Esophagus muscularis mucosa (tissue), 4 donors: ENCODE results near the gene SMARCAD1. TPM values are rescaled to one million over a fixed set of nuclear protein-coding genes. Genes with fewer than 3 reads are reported as not detected.

Experiments
- DNase-seq: peaks from one replicate; pipeline ENCODE4 v3.0.0-alpha.2; 2017; ENCODE audit errors: extremely low spot score
- H3K27ac ChIP-seq, 4 donors: fragments of 200-600 bp; sonication (generic); replicated peaks in 1 of 4; 1 replicate in 3 of 4; 2 replicates in 1 of 4; pipeline ENCODE4 v1.5.1; 2016 to 2019; ENCODE audit warnings: mild to moderate bottlenecking in 1 of 4
- H3K27me3 ChIP-seq, 4 donors: fragments of 200-600 bp; sonication (generic); one replicate each; pipeline versions ENCODE4 v1.5.1 to v1.6.0; 2016 to 2019
- H3K36me3 ChIP-seq, 4 donors: fragments of 200-600 bp; sonication (generic); one replicate each; pipeline ENCODE4 v1.5.1; 2016 to 2019
- H3K4me1 ChIP-seq, 4 donors: fragments of 200-600 bp; sonication (generic); one replicate each; pipeline ENCODE4 v1.5.1; 2016 to 2019
- H3K4me3 ChIP-seq, 4 donors: fragments of 200-600 bp; sonication (generic); 1 replicate in 2 of 4; 2 replicates in 2 of 4; pipeline ENCODE4 v1.5.1; 2016 to 2019; ENCODE audit warnings: mild to moderate bottlenecking in 4 of 4, moderate library complexity in 1 of 4
- H3K9me3 ChIP-seq, 4 donors: fragments of 200-600 bp; sonication (generic); 1 replicate in 3 of 4; 2 replicates in 1 of 4; pipeline ENCODE4 v1.5.1; 2016 to 2019
- EP300 ChIP-seq: sonication (generic); formaldehyde crosslinking; IDR thresholded peaks from one replicate; pipeline ENCODE4 v1.6.1; 2017; ENCODE audit warnings: antibody characterized with exemption
- POLR2A ChIP-seq: fragments of 450-650 bp; IDR thresholded peaks from one replicate; pipeline ENCODE4 v1.6.1; 2017; ENCODE audit warnings: antibody characterized with exemption, moderate library complexity, mild to moderate bottlenecking, low read depth
- POLR2AphosphoS5 ChIP-seq, 2 donors: sonication (generic); formaldehyde crosslinking; IDR thresholded peaks; one replicate each; pipeline ENCODE4 v1.6.1; 2017; ENCODE audit warnings: antibody characterized with exemption in 2 of 2
- WGBS: methylation state at CpG from one replicate; pipeline ENCODE4 v1.1.5; 2018; 5-methylcytosine and 5-hydroxymethylcytosine counted together
- intact Hi-C: fragments of 100-400 bp; cut with DNase I; formaldehyde crosslinking; loops from one replicate; pipeline ENCODE4 v1.15.1; 2023
- total RNA-seq, 4 donors: library from RNA; depleted of rRNA; stranded (reverse); fragments of >200 nt; gene quantifications; one replicate each; pipeline versions ENCODE4 v1.1.0 to v1.2.1, GENCODE V29; 2016
- TF ChIP-seq, protein P1 (sequence below), 3 experiments: fragments of 200-600 bp in 2 of 3; fragments of 450-650 bp in 1 of 3; sonication (generic) in 2 of 3; IDR thresholded peaks; one replicate each; pipeline ENCODE4 v1.5.1; 2017 to 2019; ENCODE audit warnings: antibody characterized with exemption in 3 of 3, mild to moderate bottlenecking in 2 of 3, moderate library complexity in 1 of 3

Gene SMARCAD1
- total RNA-seq, 4 donors from 2014 or later: 12.3 to 19.1 (median 14.5) TPM

DNA sequence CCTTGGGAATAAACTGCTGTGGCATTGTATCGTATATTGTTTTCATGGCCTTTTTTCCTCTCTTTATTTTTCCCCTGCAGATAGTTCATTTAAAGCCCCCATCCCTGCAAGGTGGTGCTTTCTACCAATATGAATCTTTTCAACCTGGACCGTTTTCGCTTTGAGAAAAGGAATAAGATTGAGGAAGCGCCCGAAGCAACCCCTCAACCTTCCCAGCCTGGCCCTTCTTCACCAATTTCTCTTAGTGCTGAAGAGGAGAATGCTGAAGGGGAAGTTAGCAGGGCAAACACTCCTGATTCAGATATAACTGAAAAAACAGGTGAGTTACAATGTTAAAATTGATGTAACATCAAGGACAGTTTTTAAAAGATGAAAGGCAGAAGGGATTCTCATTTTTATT, 601 bp downstream of the SMARCAD1 start:
- Histone ChIP-seq H3K9me3 (no peaks in the 10 kb centered on the region), H3K36me3 (peaks cover 11 to 37% (median 20%) of the 10 kb centered on the region in 4 donors), H3K27ac (peak overlapping the region; percentile 82 to 95 (median 86)), H3K4me3 (peak overlapping the region; percentile 65 to 92 (median 68)), H3K27me3 (no peaks in the 10 kb centered on the region), H3K4me1 (peaks cover 15 to 37% (median 33%) of the 10 kb centered on the region in 4 donors)
- WGBS: 14% methylated on average over 5 of the region's 5 CpGs
- no peak for DNase-seq
- intact Hi-C loops: no loop called here
- TF ChIP-seq POLR2A (no peak), POLR2AphosphoS5 (IDR thresholded peaks at IDR 0.05) (no peak), EP300 (no peak)
- TF ChIP-seq, protein P1, sequence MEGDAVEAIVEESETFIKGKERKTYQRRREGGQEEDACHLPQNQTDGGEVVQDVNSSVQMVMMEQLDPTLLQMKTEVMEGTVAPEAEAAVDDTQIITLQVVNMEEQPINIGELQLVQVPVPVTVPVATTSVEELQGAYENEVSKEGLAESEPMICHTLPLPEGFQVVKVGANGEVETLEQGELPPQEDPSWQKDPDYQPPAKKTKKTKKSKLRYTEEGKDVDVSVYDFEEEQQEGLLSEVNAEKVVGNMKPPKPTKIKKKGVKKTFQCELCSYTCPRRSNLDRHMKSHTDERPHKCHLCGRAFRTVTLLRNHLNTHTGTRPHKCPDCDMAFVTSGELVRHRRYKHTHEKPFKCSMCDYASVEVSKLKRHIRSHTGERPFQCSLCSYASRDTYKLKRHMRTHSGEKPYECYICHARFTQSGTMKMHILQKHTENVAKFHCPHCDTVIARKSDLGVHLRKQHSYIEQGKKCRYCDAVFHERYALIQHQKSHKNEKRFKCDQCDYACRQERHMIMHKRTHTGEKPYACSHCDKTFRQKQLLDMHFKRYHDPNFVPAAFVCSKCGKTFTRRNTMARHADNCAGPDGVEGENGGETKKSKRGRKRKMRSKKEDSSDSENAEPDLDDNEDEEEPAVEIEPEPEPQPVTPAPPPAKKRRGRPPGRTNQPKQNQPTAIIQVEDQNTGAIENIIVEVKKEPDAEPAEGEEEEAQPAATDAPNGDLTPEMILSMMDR (IDR thresholded peaks at IDR 0.05): no peak

DNA sequence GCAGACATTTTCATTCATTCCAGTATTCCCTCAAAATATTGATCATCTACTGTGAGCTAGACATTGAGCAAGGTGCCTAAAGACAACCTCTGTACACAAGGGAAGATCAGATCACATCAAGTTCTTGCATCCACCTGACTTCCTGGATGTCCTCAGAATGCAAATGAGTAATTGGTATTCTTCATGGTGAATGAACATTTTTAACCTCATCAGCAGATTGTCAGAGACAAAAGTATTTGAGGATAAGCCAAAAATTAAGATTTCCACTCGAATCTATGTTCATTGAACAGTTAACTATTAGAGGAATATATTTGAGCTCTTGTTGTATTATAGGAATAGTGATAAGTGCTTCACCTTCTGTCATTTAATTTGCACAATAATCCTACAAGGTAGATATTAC, 1.3 kb downstream of the SMARCAD1 start:
- 97% methylated on average over 1 of the region's 1 CpG for WGBS
- TF ChIP-seq, protein P1 (IDR thresholded peaks at IDR 0.05): no peak

DNA sequence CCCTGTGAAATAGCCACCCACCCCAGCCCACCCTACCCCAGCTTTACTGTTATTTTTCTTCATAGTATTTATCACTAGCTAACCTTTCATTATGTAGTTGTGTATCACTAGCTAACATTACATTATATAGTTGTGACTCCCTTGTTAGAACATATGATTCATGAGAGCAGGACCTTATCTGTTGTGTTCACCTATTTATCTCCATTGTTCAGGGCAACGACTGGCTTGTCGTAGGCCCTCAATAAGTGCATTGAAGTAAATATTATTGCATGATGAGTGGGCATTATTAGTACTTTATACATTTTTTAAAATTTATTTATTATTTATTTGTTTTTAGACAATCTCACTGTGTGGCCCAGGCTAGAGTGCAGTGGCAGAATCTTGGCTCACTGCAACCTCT, 4.2 kb downstream of the SMARCAD1 start:
- WGBS: 71% methylated on average over 2 of the region's 2 CpGs
- DNase-seq: no peak
- TF ChIP-seq EP300: no peak
- no peak for TF ChIP-seq POLR2A
- Histone ChIP-seq H3K4me3 (no peak overlapping the region), H3K27me3 (no peaks in the 10 kb centered on the region), H3K27ac (no peak overlapping the region), H3K4me1 (peaks cover 15 to 34% (median 31%) of the 10 kb centered on the region in 4 donors), H3K36me3 (peaks cover 17 to 70% (median 30%) of the 10 kb centered on the region in 4 donors), H3K9me3 (no peaks in the 10 kb centered on the region)
- intact Hi-C loops: no loop called here

More for the DNA sequence above, 1.3 kb downstream of the SMARCAD1 start:
- Histone ChIP-seq H3K4me3 (peak overlapping the region in 3 of 4 donors; percentile 65 to 69 (median 67)), H3K9me3 (no peaks in the 10 kb centered on the region), H3K4me1 (peaks cover 15 to 37% (median 33%) of the 10 kb centered on the region in 4 donors), H3K27me3 (no peaks in the 10 kb centered on the region), H3K36me3 (peaks cover 17 to 44% (median 24%) of the 10 kb centered on the region in 4 donors), H3K27ac (peak overlapping the region in 1 of 4 donors; percentile 89)
- no peak for DNase-seq
- intact Hi-C loops: no loop called here

DNA sequence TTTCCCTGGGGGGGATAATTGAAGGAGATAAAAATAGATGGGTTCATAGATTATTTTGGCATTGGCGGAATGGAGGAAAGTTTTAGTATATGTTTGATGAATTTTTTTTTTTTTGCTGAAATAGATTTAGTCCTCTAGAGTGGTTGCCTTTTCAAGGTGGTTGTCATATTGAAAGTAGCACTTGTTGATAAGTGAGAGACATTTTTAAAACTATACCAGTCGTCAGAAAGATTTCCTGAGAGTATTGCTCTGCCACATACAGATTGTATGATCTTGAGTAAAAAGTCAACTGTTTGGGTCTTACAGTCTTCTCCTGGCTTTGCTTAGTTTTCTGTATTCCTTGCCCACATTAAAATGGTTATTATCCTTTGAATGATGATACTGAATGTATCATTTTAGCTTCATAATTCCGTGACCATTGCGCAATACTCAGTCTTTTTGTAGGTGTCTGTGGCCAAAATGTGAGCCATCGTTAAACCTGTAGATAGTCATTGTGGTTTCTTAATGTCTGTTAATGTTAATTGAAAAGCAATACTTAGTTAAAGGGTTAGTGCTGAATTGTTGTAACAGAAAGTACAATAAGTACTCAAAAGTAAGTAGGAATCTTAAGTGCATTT, 7.1 kb downstream of the SMARCAD1 start:
- Histone ChIP-seq H3K9me3 (no peaks in the 10 kb centered on the region), H3K4me3 (no peak overlapping the region), H3K4me1 (peaks cover under 1 to 15% (median 13%) of the 10 kb centered on the region in 4 donors), H3K27me3 (no peaks in the 10 kb centered on the region), H3K36me3 (peaks cover 17 to 77% (median 35%) of the 10 kb centered on the region in 4 donors), H3K27ac (no peak overlapping the region)
- 94% methylated on average over 5 of the region's 5 CpGs for WGBS
- TF ChIP-seq, protein P1 (IDR thresholded peaks at IDR 0.05): no peak
- TF ChIP-seq POLR2AphosphoS5 (IDR thresholded peaks at IDR 0.05) (no peak), EP300 (no peak), POLR2A (no peak)
- no peak for DNase-seq
- intact Hi-C loops: no loop called here

DNA sequence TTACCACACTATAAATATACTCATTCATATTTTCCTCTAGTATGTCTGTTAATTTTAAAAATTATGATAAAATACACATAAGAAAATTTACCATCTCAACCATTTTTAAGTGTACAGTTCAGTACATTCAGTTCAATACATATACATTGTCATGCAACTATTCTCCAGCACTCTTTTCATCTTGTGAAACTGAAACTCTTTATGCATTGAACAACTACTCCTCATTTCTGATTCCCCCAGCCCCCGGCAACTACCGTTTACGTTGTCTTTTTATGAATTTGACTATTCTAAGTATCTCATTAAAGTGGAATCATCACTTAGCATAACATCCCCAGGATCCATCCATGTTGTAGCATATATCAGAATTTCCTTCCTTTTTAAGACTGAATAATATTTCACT, 8.7 kb downstream of the SMARCAD1 start:
- Histone ChIP-seq H3K9me3 (no peaks in the 10 kb centered on the region), H3K27ac (no peak overlapping the region), H3K36me3 (peaks cover 17 to 72% (median 34%) of the 10 kb centered on the region in 4 donors), H3K4me3 (no peak overlapping the region), H3K27me3 (no peaks in the 10 kb centered on the region), H3K4me1 (no peaks in the 10 kb centered on the region)
- intact Hi-C loops: no loop called here
- TF ChIP-seq, protein P1 (IDR thresholded peaks at IDR 0.05): no peak
- TF ChIP-seq EP300: no peak
- no peak for TF ChIP-seq POLR2AphosphoS5 (IDR thresholded peaks at IDR 0.05)
- no peak for TF ChIP-seq POLR2A
- DNase-seq: no peak
- 92% methylated on average over 3 of the region's 3 CpGs for WGBS
